LHCN-M2 (cell line): Measurements from ENCODE around the gene CATSPERD. TPM values are rescaled to one million over a fixed set of nuclear protein-coding genes. Genes with fewer than 3 reads are reported as not detected.
A peak's percentile ranks its signal among the peaks of the same experiment; 100 is the strongest.

Experiments
- DNase-seq: peaks from one replicate; pipeline ENCODE4 v3.0.0-alpha.2; 2012; ENCODE audit warnings: low read depth
- total RNA-seq: library from RNA; depleted of rRNA; stranded (reverse); fragments of >200 nt; gene quantifications from 2 replicates; pipeline ENCODE4 v1.2.3, GENCODE V29; 2014

The CATSPERD gene
- total RNA-seq, 1 experiment from 2014 or later: not detected

GRCh38 chr19:5803441-5803751 is 83.0 kb downstream of the CATSPERD start:
- no peak for DNase-seq

DNA sequence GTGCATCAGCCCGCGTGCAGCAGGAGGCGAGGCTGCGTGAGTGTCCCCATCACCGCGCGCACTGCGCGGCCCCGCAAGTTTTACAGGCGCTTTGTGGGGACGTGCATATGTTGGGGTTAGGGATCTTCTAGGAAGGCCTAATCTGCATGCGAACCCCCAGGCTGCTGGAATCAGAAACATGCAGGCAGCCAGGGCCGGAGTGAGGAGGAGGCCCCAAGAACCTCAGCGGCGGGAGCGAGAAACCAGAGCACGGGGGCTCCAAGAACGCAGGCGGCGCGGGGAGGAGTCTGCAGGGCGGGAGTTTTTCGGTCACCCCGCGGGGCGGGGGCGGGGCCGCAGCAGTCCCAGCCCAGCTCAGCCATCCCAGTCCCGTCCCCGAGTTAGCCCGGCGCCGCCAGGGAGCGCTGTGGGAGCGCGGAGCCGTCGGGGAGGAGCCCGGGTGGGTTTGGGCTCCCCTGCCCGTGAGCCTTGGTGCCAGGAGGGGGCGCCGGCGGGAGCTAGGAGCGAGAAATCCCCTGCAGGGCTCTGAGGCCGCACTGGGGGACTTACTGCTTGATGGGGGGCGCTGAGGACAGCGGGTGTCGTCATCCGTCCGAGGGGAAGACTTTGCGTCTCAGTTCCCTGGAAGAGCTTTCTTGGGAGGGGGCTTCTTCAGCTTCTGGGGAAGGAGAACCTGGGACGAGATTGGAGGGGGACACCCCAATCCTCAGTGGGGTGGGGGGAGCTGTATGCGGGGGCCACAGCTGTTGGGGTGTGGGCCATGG is 83.5 kb downstream of the CATSPERD start:
- peak; percentile 78 for DNase-seq

DNA sequence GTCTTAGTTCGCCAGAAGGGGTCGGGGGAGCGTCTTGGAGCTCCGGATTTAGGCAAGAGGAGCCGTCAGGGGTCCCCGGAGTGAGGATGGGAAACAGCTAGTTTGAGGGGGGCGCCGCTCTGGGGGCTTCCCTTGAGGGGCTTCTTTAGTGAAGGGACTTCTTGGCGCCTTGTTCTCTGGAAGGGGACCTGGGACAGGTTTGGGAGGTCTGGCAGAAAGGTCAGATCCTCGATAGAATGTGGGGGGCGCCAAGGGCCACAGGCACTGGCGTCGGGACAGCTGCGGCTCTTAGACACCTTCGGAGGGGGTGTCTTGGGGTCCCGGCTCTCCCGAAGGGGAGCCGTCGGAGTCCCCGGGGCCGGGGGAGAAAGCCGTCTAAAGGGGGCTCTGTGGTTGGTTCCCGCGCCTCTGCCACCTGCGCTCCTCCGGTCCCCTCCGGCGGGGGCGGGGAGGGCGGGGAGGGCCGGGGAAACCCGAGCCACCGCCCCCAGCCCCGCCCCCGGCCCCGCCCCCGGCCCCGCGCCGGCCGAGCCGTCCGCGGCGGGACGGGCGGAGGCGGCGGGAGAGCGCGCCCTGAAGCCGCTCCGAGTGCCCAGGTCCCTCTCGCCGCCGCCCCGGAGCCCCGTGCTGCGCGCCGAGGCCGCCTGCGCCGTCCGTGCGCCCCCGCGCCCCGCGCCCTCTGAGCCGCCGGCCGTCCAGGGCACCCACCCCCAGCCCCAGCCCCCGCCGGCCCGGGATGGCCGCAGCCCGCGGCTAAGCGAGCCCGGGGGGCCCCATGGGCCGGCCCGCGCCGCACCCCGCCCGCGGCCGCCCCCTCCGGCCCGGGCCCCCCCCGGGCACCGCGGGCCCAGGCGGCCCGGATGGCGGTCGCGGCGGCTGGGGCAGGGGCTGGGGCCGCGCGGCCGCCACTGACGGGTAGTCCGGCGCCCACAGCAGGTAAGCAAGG is 84.4 kb downstream of the CATSPERD start, which contains the start of gene NRTN:
NRTN (plus strand) TSS at position 552 of the 946 bp plus-strand sequence. CDS start 19,099 bp downstream, outside the sequence.
- DNase-seq: no peak

DNA sequence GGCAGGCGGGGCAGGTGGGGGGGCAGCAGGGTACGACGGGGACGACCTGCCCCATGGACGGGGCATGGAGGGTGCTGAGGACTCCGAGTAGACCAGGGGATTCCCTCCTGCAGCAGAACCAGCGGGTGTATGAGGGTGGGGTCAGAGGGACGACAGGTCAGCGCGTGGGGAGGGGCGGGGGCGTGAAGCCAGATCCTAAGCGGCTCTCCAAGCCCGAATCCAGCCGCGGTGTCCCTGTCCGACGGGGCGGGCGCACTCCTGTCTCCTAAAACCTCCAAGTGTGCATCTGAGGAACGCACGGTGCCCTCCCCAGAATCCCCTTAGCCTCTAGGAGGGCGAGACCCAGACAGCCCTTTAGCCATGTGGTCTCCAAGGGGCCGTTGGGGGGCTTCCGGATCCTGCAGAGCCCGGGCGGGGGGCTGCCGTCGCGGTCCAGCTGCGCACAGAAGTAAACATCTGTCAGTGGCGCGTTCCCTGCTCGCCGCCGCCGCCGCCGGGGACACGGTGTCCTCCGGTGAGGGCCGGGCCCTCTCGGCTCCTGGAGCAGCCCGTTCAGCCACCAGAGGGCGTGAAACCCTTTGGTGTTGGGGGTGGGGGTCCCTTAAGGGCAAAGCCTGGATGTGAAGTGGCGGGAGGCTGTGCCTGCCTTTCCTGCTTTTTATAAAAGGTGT is 85.2 kb downstream of the CATSPERD start:
- DNase-seq: no peak

DNA sequence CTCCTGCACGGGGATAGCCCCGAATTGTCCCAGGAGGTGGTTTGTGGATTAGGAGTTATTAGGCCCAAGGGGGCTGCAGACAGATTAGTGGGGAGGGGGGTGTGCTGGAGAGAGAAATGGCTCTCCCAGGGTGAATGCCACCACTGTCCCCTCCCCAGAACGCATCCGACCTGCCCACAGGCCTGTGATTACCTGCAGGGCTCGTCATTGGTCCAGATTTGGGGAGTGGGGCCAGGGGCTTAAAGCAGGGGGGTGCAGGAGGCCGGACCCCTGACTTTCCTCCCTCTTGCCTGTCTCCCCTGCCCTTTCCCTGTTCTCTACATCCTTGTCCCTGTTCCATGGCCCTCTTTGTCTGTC is 85.7 kb downstream of the CATSPERD start:
- DNase-seq: no peak

DNA sequence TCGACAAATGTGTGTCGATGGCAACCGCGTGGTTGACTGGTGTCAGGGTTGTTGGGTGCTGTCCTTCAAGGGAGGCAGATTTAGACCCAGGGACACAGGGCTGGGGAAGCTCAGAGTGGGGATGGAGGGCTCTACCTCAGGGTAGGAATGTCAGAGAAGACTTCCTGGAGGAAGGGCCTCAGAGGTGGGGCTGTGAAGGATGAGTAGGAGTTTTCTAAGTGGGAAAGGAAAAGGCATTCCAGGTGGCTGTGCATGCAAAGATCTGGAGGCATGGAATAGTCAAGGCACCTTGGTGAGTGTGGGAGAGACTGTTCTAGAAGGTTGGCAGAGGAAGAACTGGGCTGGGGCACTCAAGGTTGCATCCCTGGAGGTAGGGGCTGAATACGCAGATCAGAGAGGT is 86.5 kb downstream of the CATSPERD start:
- no peak for DNase-seq

GRCh38 chr19:5808120-5808816 is 87.8 kb downstream of the CATSPERD start:
- no peak for DNase-seq

GRCh38 chr19:5809053-5809452 is 88.6 kb downstream of the CATSPERD start:
- no peak for DNase-seq

DNA sequence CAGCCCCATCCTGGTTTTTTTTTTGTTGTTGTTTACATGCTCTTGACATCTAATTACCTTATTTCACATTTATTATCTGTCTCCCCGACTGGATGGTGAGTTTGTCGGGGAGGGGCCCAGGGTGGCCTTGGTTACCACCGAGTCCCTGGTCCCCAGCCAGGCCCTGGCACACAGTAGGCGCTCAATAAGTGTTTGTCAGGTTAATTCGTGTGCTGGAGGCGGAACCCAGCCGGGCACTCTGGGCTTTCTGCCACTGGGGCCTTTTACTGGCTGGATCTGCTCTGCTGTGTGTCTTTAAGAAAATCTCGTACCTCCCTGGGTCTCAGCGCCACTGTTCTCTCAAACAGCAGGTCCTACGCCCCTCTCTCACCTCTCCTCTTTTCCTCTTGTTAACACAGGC is 89.0 kb downstream of the CATSPERD start:
- DNase-seq: no peak

DNA sequence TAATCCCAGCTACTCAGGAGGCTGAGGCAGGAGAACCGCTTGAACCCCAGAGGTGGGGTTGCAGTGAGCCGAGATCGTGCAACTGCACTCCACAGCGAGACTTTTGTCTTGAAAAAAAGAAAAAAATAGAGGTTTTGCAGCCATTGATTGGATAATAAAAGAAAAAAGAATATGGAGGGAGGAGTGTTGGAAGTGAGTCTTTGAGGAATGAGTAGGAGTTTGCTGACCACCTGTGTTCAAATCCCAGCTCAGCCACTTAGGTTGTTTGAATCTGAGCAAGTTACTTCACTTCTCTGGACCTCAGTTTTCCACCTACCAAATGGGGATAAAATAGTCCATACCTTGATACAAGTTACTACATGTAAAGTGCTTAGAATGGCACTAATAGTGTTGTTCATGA is 90.7 kb downstream of the CATSPERD start:
- no peak for DNase-seq

DNA sequence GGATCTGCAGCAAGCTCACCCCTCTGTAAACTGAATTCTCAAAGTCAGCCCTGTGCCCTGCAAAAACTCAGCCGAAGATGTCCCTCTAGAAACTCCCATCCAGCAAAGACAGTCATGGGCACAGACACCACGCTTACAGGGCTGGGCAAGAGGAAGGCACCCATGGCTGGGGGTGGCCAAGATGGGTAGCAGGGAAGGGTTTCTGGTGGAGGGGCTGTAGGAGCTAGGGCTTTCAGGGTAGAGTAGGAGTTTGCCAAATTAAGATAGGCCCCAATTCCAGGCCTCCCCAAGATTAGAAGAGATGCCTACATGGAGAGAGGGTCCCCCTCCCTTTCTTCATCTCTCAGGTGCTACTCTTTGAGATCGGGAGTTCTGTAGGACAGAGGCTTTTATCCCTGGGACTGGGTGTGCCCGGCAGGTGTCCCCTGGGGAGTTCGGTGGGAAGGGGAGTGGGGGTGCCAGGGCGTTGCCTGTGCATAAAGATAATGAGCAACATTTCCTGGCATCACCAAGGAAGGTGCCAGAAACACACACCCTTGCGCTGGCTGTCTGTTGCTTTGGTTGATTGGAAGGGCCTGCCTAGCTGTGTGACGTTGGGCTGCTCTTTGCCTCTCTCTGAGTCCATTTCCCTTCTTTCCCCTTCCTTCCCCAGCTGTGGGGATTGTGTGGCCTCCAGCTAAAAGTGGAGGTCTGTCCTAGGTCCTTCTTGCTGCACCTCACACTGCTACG is 93.8 kb downstream of the CATSPERD start:
- DNase-seq: no peak

DNA sequence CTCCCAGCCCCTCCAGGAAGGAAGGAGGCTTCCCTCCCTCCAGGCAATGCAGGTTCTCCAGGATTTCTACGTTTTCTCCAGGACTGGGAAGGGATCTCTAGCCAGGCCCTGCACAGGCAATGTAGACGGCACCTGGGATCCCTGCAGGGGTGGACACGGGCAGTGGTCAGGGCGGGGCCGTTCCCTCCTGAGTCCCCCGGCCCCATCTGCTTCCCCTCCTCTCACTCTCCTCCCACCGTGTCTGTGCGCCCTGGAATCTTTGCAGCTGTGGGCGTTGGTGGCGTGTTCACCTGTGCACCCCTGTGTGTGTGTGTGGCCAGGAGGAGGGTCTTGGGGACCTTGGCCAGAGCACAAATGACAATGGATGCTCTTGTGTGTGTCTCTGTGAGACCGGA is 94.4 kb downstream of the CATSPERD start:
- DNase-seq: no peak

- DNase-seq: no peak
Observed at GRCh38 chr19:5817218-5817617, 96.8 kb downstream of the CATSPERD start.

GRCh38 chr19:5818594-5818993 is 98.2 kb downstream of the CATSPERD start:
- no peak for DNase-seq

- DNase-seq: no peak
Observed at GRCh38 chr19:5820785-5821184, 100.3 kb downstream of the CATSPERD start.

GRCh38 chr19:5821521-5822180 is 101.2 kb downstream of the CATSPERD start:
- DNase-seq: no peak

DNA sequence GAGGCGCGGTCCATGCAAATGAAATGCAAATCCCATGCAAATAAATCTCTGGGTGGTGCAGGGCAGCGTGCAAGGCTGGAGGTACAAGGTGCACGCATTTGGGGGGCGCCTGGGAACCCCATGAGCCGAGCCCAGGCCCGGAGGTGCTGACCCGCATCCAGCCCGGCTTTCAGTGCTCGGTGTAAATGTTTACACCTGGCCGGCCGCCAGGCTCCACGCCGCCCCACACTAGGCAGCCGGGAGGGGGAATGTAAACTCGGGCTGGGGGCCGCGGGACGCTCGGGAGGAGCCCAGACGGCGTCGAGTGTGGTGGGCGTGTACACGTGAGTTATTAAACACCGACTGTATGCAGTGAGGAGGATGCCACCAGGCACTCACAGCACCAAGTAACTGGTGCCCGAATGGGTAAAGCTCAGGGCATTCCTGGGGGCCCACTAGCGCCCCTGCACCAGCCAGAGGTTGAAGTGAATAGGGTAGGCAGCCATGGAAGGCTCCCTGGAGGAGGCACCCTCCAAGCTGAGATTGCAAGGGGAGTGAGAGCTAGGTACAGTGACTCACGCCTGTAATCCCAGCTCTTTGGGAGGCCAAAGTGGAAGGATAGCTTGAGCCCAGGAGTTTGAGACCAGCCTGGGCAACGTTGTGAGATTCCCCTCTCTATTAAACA is 101.9 kb downstream of the CATSPERD start:
- no peak for DNase-seq

DNA sequence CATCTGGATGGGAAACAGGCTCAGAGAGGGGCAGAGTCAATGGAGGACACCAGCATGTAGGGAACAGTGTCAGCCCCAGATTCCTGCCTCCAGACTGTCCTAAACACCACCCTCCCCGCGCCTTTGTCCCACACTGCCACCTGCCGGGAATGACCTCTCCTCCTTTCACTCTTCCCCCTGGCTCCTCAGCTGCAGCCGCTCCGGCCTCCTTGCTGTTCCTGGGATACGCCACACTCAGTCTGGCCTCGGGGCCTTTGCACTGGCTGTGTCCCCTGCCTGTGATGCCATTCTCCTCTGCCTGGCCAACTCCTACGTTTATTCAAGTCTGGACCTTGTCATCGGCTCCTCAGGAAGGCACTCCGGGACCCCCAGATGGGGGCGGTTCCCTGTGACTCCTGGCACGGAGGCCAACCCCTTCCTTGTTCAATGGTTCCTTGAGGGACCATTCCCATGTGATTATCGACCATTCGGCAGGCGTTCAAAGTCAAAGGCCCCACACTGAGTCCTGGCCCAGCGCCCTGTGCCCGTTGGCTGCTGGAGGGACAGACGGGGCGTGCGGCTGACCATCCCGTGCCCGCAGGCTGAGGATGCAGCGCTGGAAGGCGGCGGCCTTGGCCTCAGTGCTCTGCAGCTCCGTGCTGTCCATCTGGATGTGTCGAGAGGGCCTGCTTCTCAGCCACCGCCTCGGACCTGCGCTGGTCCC is 103.3 kb downstream of the CATSPERD start:
- no peak for DNase-seq

DNA sequence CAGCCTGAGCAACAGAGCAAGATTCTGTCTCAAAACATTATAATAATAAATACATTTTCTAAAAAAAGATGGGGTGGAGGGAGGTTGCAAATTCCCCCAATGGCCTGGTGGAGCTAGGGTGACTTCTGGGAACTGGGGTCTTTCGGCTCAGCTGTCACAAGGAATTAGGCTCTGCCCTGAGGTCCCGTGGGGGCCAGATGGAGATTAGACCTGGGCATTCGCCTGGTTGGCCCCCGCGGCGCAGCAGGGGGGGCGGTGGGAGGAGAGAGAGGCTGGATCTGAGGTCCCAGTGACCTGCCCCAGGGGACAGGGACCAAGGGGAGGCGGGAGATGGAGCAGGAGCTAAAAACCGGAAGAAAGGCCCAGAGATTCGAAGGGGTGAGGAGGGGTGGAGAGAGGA is 104.3 kb downstream of the CATSPERD start:
- no peak for DNase-seq
